Islet of Langerhans (tissue), 1 donor: Measurements from ENCODE around the gene SLC39A11.
A peak's percentile ranks its signal among the peaks of the same experiment; 100 is the strongest.

ENCODE experiments used
- FAIRE-seq: peaks from one replicate; lab custom pipeline; 2011; peaks lifted over from hg19 to GRCh38; lab: Jason Lieb, UNC

The SLC39A11 gene

DNA sequence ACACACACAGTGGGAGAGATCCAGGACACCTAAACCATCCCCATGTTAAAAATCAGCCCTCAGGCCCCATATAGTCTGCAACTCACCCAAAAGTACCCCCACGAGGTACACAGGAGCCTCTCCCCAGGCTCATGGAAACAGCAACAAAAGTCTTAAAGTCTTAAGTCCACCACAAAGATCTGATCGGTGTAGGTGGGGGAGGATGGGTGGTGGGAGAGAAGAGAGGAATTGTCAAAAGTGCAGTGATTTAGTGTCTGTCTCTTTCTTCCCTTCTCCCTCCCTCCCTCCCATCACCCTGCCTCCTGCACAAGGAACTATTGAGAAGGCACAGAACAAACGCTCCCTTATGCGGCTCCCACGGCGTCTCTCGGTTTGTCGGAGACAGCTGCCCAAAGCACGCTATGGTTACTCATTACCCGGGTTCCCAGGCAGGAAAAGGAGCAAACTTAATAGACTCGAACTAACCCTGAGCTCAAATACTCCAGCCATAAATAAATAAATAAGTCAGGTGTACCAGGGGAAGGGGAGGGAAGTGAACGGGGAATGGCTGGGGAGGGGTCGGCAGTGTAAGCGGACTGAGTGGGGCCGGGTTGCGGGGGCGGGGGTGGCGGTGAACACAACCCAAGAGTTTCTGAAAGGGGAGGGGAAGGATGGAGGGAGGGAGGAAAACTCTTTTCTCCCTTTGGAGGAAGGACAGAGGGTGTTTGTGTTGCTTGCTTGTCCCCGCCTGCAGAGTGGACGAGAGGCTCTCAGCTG is 477.4 kb downstream of the SLC39A11 start:
- no peak for FAIRE-seq

DNA sequence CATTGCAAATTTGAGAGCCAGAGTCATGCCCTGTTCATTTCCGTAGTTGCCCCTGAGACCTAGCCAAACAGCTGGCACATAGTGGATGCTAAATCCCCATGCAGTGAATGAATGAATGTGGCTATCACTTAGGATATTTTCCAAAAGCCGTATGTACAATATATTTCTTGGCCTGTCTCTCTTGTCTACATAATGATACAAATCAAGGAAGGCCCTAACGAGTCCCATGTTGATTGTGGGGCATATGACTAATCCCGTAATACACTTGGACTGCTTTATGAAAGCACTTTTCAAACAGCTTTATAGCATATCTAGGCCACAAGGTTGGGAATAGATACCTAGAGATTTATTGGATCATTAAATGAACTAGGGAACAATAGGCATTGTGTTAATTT is 478.0 kb downstream of the SLC39A11 start:
- no peak for FAIRE-seq

DNA sequence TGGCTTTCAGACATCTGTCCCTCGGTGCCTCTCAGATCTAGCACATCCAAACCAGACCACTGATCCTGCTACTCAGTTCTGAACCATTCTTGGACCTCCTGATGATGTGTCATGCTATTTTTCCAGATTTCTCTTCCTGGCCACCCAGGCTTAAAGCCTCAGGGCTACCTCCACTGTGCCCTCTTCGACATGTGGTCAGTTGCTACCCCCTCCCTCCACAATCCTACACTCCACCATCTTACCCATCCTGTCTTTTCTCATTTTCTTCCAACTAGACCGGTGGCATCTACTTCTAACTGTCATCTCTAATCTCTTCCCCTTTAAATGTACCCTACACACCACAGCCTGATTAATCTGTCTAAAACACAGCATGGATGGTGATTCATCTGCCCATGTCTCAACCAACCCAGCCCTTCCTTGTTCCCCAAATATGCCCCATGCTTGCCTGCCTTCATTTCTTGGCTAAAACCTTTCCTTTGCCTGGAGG is 478.6 kb downstream of the SLC39A11 start:
- FAIRE-seq, result no peak

DNA sequence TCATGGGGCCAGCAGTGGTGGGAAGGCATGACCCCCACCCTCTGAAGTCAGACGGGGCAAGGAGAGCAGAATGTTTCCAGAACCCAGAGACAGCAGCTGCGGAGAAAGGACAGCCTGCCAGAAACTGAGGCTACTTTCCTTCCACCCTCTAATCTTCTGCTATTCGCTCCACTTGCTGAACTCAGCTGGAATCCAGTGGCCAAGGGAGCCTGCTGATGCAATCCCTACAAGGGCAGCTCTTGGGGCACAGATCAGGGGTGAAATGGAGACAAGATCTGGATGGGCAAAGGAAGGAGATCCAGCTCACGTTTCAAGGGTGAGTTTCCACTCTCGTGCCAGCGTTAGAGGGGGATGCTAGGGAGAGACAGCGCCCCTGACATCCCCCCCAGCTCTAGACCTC is 479.1 kb downstream of the SLC39A11 start:
- no peak for FAIRE-seq

DNA sequence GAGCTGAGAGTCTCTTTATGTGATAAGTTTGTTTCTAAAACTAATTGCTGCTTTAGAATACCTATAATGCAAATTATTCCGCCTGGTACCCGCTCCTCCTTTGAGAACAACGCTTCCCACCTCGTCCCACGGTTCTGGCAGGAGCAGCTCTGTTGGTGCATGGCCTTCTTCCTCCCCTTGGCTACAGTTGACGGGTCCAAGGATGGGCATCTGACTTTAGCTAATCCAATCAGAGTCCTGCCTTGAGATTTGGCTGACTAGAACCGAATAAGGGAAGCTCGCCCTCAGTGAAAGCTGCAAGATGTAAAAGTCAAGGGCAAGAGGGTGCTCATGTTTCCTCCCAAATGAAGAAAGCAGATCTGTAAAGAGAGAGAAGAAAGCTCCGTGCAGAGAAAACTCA is 481.3 kb downstream of the SLC39A11 start:
- no peak for FAIRE-seq

DNA sequence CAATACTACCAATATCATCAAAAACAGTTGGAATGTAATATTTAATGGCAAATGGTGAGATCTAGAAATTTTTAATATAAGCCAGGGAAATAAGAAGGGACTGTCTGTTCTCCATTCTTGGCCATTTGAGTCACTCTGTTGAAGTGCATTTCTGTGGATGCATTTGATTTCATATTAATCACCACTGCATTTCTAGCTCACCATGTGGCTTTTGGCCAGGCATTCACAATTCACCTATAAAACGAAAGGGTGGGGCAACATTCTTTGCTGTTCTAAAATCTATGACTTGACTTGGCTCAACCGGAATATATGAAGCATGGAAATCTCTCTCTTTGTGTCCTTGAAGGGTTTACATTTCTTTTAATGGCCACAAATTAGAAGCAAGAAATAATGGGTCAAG is 483.0 kb downstream of the SLC39A11 start:
- FAIRE-seq, result no peak

DNA sequence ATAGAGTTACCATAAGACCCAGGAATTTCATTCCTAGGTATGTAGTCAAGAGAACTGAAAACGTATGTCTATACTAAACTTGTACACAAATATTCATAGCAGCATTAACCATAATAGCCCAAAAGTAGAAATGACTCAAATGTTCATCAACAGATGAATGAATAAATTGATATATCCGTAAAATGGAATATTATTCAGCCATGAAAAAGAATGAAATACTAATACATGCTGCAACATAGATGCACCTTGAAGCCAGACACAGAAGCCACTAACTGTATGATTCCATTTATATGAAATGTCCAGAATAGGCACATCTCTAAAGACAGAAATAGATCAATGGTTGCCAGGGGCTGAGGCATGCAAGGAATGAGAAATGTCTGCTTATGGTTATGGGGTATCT is 484.1 kb downstream of the SLC39A11 start:
- peak; percentile 17 for FAIRE-seq

DNA sequence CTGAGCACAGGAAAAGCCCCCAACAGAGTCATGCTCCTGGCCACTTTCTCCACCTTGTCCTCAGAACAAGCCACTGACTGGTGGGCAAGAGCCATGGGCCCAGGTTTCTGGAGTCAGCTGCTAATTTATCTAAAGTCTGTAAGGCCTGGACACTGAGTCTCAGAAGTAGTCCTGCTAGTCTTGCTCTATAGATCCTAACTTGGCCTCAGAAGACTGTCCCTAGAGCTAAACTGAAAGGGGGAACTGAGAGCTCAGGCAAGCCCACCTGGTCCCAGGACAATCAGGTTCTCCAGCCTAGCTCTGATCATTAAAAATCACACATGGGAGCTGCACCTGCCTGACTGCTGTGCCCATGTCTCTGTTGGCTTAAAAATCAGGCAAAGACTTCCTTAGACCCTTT is 485.8 kb downstream of the SLC39A11 start:
- no peak for FAIRE-seq

DNA sequence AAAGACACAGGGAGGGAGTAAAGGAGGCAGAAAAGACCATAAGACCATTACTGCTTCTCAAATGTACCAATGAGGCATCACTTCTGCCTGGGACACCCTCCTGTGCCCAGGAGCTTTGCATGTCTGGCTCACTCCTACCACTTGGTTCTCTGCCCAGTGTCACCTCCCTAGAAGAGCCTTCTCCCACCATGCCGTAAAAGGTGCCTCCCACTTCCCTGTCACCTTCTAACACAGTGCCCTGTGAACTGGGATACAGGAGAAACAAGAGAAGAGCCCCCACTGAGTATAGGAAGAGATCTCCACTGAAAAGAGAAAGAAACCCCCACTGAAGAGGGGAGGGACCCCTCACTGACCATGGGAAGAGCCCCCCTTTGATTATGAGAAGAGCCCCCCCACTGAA is 486.9 kb downstream of the SLC39A11 start:
- FAIRE-seq, result no peak

DNA sequence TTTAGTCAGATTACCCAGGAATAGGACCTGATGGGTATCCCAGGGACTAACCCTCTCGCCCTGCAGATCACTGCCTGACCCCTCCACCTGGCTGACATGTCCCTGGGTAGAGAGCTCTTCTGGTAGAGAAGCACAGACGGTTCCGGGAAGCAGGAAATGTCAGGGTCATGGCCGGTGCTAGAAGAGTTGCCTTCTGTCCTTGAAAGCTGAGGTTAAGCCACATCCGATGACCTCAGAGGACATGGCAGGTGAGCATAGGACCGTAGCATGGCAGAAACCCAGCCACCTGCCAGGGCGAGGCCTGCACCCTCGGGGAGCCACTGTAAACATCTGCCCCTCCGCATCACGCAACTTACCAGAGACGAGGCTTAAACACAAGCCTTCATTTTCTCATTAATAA is 488.0 kb downstream of the SLC39A11 start:
- FAIRE-seq, result no peak

DNA sequence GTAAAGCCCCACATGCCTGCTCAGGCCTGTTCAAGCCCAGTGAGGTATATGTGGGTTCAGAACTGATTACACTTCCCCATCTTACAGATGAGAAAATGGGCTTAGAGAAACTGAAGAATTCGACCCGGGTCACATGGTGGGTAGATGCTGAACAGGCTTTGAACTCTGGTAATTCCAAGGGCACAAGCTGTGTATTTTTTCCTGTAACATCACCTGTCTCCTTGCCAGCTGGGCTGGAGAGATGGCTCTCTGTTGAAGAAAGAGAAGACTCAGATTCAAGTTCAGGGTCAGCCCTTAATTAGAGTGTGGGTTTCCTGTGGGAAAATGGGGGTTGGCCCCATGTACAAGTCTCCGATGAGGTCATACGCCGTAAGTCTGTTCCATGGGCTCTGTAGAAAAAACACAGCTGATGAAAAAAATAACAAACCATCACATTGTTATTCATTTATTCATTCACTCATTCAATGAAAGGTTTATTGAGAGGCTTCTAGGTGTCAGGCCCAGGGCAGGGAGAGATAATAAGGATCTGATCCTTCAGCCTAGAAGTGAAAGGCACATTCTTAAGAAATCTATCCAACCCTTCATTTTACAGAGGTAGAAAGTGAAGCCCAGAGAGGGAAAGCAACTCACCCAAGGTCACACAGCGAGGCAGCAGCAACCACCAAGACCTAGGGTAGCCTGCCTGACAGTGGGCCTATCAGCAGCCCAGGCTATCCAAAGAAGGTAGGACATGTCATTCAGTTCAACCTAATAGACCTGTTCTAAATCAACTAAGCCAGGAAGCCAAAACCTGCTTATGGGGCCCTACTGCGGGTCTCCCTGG is 488.9 kb downstream of the SLC39A11 start:
- FAIRE-seq, result no peak

DNA sequence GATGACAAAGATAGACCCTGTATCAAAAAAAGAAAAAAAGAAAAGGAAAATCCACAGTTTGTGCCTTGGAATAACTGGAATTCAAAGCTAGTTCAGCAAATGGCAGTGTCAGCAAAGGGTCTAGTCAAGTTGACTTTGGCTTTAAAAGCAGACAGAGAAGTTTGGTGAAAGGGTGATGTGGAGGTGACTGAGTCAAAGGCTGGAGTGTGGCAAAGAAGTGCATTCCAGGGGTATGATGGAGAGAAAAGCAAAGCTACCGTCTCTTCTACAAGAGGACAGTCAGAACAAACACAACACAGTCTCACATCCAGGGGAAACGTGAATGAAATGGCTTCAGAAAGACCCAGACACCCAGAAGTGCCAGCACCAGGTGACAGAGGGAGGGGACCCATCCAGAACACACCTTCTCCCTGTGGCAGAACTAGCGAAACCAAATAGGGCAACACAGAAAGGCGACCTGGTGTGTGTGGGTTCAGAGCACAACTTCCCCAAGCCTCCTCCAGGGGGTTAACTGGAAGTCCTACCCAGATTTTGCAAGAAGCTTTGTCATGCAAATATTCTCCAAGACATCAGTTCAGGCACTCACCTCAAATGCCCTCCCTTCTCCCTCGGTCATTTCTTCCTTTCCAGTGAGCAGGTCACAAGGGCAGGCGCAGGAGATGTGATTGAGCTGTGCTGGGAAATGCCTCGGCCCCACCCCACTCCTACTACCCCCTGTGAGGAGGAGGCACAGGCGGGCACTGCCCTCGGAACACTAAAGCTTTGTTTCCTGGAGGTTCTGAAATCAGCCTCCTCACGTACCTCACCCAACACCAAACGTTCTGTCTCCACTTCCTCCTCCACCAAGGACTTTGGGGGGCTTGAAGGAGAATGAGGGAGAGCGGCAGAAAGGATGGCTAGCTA is 489.7 kb downstream of the SLC39A11 start:
- FAIRE-seq, result no peak

DNA sequence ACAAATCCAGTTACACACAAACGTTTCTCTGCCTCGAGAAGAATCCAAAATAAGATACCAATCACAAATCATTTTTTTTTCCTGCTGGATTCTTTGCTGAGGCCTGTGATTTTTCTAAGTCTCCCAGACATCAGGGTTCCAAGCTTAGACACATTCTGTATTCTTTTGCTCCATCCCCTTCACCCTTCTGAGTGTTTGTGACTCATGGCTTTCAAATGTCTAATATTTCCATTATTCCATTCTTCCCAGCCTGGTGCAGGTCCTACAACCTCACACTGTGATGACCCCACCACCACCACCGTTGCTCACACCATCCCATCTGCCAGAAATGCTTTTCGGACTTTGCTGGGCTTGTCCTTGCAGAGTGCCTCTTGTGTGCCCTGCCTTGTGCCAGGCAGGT is 491.6 kb downstream of the SLC39A11 start:
- FAIRE-seq, result no peak

DNA sequence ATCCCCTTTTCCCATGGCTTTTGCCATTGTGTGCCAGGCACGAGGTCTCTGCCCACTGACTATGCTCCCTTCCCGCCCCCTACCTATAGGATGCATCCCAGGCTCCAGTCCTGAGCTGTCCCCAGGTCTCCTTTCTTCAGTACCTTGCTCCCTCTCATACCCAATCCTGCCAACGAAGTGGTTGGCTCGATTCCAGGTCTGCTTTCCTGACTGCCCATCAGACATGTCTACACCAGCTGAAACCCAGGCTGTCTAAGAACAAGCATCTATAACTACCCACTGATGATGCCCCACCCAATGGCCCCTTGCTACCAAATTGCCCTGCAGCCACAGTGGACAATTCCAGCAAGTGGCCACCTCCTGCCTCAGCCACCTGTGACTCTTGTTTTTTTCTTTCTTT is 492.6 kb downstream of the SLC39A11 start:
- FAIRE-seq, result no peak

DNA sequence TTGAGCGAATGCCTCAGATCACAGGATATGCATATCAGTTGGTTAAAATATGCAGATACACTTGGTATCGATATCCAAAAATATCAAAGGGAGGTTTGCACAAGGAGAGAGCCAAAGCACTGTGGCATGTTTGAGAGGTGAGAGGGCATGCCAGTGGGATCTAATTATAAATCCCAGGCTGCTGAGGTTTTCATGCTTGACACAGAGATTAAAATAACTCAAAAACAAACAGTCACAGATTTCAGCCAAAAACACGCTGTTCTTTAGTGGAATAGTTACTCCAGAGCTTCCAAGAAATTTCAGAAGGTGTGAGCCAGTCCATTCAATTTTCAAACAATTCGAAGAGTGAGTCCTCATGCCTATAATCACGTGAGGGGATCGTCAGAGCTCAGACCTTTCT is 493.8 kb downstream of the SLC39A11 start:
- no peak for FAIRE-seq

DNA sequence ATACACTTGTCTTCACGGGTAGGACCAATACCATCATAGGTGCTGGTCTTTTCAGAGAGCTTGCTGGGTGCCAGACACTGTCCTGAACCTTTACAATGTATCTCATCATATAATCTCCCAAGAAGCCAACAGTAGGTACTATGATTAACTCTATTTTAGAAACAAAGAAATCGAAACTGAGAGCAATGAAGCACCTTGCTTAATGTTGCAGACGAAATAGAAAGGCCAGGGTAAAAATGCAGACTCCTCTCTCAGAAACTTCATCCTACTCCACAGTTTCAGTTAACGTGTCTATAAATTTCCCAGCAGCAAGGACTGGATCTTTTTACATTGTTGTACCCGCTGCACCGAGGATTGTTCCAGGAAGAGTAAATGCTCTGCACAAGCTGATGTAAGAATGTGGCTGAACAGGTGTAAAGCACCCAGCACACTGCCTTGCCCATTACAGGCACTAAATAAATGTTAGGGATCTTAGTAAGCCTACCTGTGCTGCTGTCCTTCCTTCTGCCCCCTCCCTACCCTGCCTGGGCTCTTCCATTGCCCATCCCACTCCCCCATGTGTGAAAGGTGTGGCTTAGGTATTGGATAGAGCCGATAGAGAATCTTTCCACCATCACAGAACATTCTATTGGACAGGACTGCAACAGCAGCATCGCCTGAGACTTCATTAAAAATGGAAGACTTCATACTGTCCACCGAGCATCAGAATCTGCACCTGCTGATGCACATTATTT is 495.0 kb downstream of the SLC39A11 start:
- no peak for FAIRE-seq
